Thyroid gland (tissue), 4 donors: ENCODE data around the gene TGFBR1. TPM values are rescaled to one million over a fixed set of nuclear protein-coding genes. Genes with fewer than 3 reads are reported as not detected.

Experiments
- DNase-seq, 2 donors: peaks; one replicate each; pipeline ENCODE4 v3.0.0-alpha.2; 2019
- H3K27ac ChIP-seq, 3 donors: fragments of 200-600 bp; sonication (generic); 1 replicate in 2 of 3; 2 replicates in 1 of 3; pipeline ENCODE4 v1.5.1; 2016 to 2019; ENCODE audit warnings: mild to moderate bottlenecking in 1 of 3, moderate library complexity in 1 of 3
- H3K27me3 ChIP-seq: fragments of 200-600 bp; sonication (generic); one replicate; pipeline ENCODE4 v1.5.1; 2019
- H3K36me3 ChIP-seq, 2 donors: fragments of 200-600 bp; sonication (generic); one replicate each; pipeline ENCODE4 v1.5.1; 2016 to 2019
- H3K4me1 ChIP-seq, 2 donors: fragments of 200-600 bp; sonication (generic); one replicate each; pipeline ENCODE4 v1.5.1; 2017 to 2019
- H3K4me3 ChIP-seq, 3 donors: fragments of 200-600 bp; sonication (generic); replicated peaks in 1 of 3; 1 replicate in 2 of 3; 2 replicates in 1 of 3; pipeline ENCODE4 v1.5.1; 2016; ENCODE audit warnings: mild to moderate bottlenecking in 1 of 3
- H3K9me3 ChIP-seq: fragments of 200-600 bp; sonication (generic); one replicate; pipeline ENCODE4 v1.5.1; 2017
- POLR2A ChIP-seq, 2 donors: fragments of 450-650 bp; IDR thresholded peaks; one replicate each; pipeline ENCODE4 v1.6.1; 2017; ENCODE audit warnings: antibody characterized with exemption in 2 of 2, mild to moderate bottlenecking in 2 of 2, moderate library complexity in 1 of 2
- WGBS, 2 donors: methylation state at CpG; one replicate each; pipeline ENCODE4 v1.1.5; 2017; 5-methylcytosine and 5-hydroxymethylcytosine counted together
- intact Hi-C: fragments of 100-400 bp; cut with DNase I; formaldehyde crosslinking; loops from one replicate; pipeline ENCODE4 v1.15.1; 2023
- total RNA-seq, 4 donors: library from RNA; depleted of rRNA; stranded (reverse); fragments of >200 nt; gene quantifications; one replicate each; pipeline ENCODE4 v1.2.3, GENCODE V29; 2016
- TF ChIP-seq, protein P1 (sequence below), 6 experiments: fragments of 200-600 bp in 3 of 6; fragments of 450-650 bp in 3 of 6; sonication (generic) in 3 of 6; IDR thresholded peaks; one replicate each; pipeline ENCODE4 v1.5.1; 2016 to 2019; ENCODE audit warnings: antibody characterized with exemption in 6 of 6, mild to moderate bottlenecking in 2 of 6, inconsistent platforms in 1 of 6, moderate library complexity in 1 of 6

Gene TGFBR1
- total RNA-seq, 4 donors from 2014 or later: 18.6 to 36.7 (median 28.5) TPM

DNA sequence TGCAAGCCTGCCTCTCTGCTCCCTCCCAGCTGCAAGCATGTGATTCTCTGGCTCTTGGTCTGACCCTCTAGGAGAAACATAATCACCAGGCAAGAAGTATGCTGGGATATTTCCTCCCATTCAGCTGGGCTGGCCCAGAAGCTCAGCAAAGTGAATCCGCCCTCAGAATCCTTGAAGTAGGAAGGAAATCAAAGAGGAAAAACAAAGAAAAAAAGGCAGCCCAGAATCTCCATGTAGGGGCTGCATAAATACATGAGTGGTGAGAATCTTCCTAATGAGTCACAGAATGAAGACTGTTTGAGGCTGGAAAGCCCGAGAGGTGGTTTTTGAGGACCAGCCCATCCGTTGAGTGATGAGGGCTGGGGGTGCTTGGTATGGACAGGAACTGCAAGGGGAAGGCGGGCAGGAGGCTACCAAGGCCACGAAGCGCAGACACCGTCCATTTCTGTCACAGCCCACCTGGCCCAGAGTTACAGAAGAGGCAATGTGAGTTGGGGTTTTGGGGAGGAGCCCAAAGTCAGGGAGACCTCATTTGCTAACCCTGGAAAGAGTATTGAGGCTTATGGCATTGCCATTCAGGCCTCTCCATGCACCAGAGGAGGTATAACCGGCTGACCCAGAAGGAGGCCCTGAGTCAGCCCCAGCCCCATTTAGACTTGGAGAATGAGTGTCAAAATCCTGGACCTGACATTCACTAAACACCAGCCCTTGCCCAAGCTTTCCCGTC is 33.4 kb upstream of the TGFBR1 start:
- no peak overlapping the region for H3K4me3 ChIP-seq
- no peak overlapping the region for H3K27ac ChIP-seq
- no peaks in the 10 kb centered on the region for H3K4me1 ChIP-seq
- H3K36me3 ChIP-seq: no peaks in the 10 kb centered on the region
- intact Hi-C loops: no loop called here
- no peak for DNase-seq
- 84 to 86% methylated on average over 8 to 9 of the region's 9 CpGs for WGBS, 2 donors
- TF ChIP-seq POLR2A (IDR thresholded peaks at IDR 0.05): no peak
- TF ChIP-seq, protein P1, sequence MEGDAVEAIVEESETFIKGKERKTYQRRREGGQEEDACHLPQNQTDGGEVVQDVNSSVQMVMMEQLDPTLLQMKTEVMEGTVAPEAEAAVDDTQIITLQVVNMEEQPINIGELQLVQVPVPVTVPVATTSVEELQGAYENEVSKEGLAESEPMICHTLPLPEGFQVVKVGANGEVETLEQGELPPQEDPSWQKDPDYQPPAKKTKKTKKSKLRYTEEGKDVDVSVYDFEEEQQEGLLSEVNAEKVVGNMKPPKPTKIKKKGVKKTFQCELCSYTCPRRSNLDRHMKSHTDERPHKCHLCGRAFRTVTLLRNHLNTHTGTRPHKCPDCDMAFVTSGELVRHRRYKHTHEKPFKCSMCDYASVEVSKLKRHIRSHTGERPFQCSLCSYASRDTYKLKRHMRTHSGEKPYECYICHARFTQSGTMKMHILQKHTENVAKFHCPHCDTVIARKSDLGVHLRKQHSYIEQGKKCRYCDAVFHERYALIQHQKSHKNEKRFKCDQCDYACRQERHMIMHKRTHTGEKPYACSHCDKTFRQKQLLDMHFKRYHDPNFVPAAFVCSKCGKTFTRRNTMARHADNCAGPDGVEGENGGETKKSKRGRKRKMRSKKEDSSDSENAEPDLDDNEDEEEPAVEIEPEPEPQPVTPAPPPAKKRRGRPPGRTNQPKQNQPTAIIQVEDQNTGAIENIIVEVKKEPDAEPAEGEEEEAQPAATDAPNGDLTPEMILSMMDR (IDR thresholded peaks at IDR 0.05): no peak
- H3K9me3 ChIP-seq: no peaks in the 10 kb centered on the region
- no peaks in the 10 kb centered on the region for H3K27me3 ChIP-seq

DNA sequence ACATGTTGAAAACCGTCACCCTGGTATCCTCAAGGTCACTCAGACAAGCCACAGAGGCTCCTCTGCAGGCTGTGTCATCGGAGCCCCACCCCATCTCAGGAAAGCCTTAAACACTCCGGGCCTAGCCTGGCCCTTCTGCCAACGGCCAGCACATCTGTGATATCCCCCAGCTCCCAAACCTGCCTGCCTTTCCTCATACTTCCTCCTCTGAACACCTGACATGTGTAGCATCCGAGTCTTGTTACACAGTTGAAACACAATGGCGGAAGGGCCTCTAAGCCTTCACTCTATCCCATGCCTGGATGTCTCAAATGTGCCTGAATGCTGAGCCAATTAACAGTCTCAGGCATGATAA is 32.9 kb upstream of the TGFBR1 start:
- intact Hi-C loops: no loop called here
- Histone ChIP-seq H3K4me3 (no peak overlapping the region), H3K36me3 (no peaks in the 10 kb centered on the region), H3K9me3 (no peaks in the 10 kb centered on the region), H3K27ac (no peak overlapping the region), H3K27me3 (no peaks in the 10 kb centered on the region), H3K4me1 (no peaks in the 10 kb centered on the region)
- TF ChIP-seq POLR2A (IDR thresholded peaks at IDR 0.05): no peak
- TF ChIP-seq, protein P1 (IDR thresholded peaks at IDR 0.05): no peak
- WGBS, 2 donors: 85 to 91% methylated on average over 6 of the region's 6 CpGs
- no peak for DNase-seq

DNA sequence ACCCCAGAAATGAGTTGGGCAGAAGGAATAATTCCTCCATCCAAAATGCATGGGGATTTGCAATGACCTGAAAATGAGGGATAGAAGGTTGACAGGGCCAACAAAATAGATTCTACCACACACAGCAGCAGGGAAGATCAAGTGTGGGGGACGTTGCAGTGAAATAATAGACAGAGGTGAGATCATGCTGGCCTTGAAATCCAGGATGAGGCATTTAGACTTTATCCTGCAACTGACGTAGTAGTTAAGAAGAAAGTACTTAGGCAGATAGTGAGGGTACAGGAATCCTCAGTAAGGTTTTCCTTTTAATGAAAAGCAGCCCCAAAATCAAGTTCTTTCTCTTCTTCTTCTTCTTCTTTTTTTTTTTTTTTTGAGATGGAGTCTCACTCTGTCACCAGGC is 31.6 kb upstream of the TGFBR1 start:
- Histone ChIP-seq H3K27me3 (no peaks in the 10 kb centered on the region), H3K27ac (no peak overlapping the region), H3K4me1 (no peaks in the 10 kb centered on the region), H3K9me3 (no peaks in the 10 kb centered on the region), H3K36me3 (no peaks in the 10 kb centered on the region), H3K4me3 (no peak overlapping the region)
- TF ChIP-seq POLR2A (IDR thresholded peaks at IDR 0.05): no peak
- TF ChIP-seq, protein P1 (IDR thresholded peaks at IDR 0.05): no peak
- no peak for DNase-seq
- intact Hi-C loops: no loop called here
- 68 to 82% methylated on average over 2 of the region's 2 CpGs for WGBS, 2 donors

DNA sequence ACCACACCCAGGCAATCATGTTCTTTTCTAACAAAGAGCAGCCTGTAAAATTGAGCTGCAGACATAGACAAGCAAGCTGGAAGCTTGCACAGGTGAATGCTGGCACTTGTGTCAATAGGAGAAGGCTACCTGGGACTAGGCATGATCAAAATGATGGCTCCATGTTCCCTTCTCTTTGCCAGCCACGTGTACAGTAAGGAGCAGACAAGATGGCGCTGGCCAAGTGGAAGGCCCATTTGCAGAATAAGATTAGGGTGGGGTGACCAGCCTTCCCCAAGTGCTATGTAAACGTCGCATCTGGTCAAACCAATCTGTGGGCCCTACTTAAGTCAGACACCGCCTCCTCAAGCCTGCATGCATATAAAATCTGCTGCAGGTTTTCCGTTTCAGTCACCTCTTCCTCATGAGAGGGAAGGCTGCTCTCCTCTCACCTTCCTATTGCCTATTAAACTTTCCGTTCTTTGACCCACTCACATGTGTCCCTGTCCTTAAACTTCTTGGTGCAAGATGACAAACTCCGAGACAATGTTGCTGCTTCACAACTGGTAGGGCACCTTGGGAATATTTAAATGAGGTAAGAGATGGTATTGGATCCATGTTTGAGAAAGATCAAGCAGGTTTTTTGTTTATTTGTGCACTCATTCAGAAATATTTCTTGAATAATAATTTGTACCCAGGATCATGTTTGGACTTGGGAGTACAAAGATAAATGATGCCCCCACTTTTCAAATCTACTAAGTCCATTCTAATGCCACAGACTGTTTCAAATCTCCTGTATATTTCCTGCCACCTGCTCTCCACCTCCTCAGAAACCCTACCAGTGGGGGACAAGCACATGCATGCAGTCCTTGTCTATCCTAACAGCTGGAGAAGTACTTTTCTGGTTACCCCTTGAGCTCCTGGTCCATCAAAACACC is 30.7 kb upstream of the TGFBR1 start:
- H3K27ac ChIP-seq: no peak overlapping the region
- no peaks in the 10 kb centered on the region for H3K36me3 ChIP-seq
- H3K27me3 ChIP-seq: no peaks in the 10 kb centered on the region
- intact Hi-C loops: no loop called here
- DNase-seq: no peak
- 88 to 90% methylated on average over 8 of the region's 8 CpGs for WGBS, 2 donors
- TF ChIP-seq POLR2A (IDR thresholded peaks at IDR 0.05): no peak
- TF ChIP-seq, protein P1 (IDR thresholded peaks at IDR 0.05): no peak
- H3K4me3 ChIP-seq: no peak overlapping the region
- no peaks in the 10 kb centered on the region for H3K9me3 ChIP-seq
- no peaks in the 10 kb centered on the region for H3K4me1 ChIP-seq

DNA sequence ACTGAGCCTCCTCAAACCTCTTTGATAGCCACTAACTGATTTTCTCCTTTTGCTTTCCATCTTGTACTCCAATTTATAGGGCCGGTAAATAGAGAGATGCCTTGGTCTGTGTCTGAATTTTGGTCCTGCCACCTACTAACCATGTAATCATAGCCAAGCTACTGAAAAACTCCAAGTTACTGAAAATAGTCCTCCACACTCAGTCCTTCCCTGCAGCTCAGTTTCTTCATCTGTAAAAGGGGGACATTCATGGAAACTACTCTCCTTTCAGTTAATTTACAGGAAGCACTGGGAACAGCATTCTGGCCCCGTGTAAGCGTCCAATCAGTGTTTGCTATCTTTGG is 30.0 kb upstream of the TGFBR1 start:
- no peak for DNase-seq
- no peaks in the 10 kb centered on the region for H3K36me3 ChIP-seq
- intact Hi-C loops: no loop called here
- H3K4me3 ChIP-seq: no peak overlapping the region
- TF ChIP-seq, protein P1 (IDR thresholded peaks at IDR 0.05): no peak
- TF ChIP-seq POLR2A (IDR thresholded peaks at IDR 0.05): no peak
- WGBS, 2 donors: 91 to 97% methylated on average over 3 of the region's 3 CpGs
- H3K27me3 ChIP-seq: no peaks in the 10 kb centered on the region
- no peaks in the 10 kb centered on the region for H3K9me3 ChIP-seq
- H3K4me1 ChIP-seq: no peaks in the 10 kb centered on the region
- no peak overlapping the region for H3K27ac ChIP-seq
